ENCODE results near the gene FLT1.

The FLT1 gene

GRCh38 chr13:28408863-28409262, 86.1 kb downstream of the FLT1 start:
- H3K36me3 ChIP-seq, result no peaks in the 10 kb centered on the region
- H3K4me3 ChIP-seq, result no peak overlapping the region
- no peaks in the 10 kb centered on the region for H3K27me3 ChIP-seq
- TF ChIP-seq, protein P1, sequence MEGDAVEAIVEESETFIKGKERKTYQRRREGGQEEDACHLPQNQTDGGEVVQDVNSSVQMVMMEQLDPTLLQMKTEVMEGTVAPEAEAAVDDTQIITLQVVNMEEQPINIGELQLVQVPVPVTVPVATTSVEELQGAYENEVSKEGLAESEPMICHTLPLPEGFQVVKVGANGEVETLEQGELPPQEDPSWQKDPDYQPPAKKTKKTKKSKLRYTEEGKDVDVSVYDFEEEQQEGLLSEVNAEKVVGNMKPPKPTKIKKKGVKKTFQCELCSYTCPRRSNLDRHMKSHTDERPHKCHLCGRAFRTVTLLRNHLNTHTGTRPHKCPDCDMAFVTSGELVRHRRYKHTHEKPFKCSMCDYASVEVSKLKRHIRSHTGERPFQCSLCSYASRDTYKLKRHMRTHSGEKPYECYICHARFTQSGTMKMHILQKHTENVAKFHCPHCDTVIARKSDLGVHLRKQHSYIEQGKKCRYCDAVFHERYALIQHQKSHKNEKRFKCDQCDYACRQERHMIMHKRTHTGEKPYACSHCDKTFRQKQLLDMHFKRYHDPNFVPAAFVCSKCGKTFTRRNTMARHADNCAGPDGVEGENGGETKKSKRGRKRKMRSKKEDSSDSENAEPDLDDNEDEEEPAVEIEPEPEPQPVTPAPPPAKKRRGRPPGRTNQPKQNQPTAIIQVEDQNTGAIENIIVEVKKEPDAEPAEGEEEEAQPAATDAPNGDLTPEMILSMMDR (IDR thresholded peaks at IDR 0.05), result no peak
- H3K9me3 ChIP-seq, result no peaks in the 10 kb centered on the region
- no peak for DNase-seq
- H3K4me1 ChIP-seq, result no peaks in the 10 kb centered on the region
- intact Hi-C loops (cut with DNase I; ENCODE audit: low total_unique reads), result no loop called here
- H3K27ac ChIP-seq, result no peak overlapping the region

DNA sequence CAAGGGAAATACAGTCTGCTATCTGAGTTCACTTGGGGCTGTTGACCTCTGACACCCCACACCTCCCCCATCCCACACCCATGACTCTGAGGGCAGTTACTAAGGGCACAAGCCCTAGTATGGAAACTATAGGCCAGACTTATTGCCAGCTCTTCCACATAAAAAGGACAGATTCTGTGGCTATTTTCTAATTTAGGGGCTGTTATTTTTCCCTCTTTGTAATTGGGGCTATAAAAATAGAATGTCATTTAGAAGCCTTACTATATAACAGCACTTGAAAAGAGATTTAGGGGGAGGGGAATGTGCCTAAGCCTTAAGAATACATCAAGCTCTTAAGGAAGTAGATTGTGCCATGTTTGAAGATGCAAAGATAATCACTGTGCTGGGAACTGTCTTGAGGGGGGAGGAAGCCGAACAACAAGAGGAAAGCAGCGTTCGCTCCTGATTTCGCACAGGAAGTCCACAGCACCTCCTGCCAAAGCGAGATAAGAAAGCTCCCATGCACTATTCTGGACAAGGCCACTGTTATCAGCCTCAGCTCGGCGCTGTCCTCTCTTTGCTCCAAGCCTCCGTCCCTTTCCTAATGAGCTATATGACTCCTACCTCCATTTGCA, 86.6 kb downstream of the FLT1 start:
- intact Hi-C loops (cut with DNase I; ENCODE audit: low total_unique reads), result no loop called here
- H3K36me3 ChIP-seq, result no peaks in the 10 kb centered on the region
- H3K27ac ChIP-seq, result no peak overlapping the region
- H3K4me1 ChIP-seq, result no peaks in the 10 kb centered on the region
- no peaks in the 10 kb centered on the region for H3K9me3 ChIP-seq
- H3K4me3 ChIP-seq, result no peak overlapping the region
- no peaks in the 10 kb centered on the region for H3K27me3 ChIP-seq
- TF ChIP-seq, protein P1 (IDR thresholded peaks at IDR 0.05), result no peak
- peak in 1 of 2 donors; percentile 47 for DNase-seq

DNA sequence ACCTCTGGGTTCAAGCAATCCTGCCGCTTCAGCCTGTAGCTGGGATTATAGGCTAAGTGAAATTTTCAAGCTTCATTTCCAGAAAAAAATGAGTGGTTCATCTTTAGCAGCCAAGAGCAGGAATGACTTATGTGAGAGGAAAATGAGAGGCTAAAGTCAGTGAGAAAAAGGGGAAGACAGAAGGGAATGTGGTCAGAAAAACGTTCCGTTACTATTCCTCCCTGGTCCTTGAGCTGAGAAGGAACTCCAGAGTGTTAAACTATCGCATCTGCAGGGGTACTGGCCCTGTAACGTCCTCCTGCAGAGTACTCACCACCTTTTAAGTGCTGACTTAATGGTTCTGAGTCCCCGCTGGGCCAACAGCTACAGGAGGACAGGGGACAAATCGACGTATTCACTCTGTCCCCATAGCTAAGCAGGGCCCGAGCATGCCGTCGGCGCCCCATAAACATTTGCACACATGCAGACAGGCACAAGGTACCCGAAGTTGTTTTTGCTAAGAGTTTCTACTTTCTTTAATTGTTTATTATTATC, 88.1 kb downstream of the FLT1 start:
- TF ChIP-seq, protein P1 (IDR thresholded peaks at IDR 0.05), result no peak
- intact Hi-C loops (cut with DNase I; ENCODE audit: low total_unique reads), result no loop called here

DNA sequence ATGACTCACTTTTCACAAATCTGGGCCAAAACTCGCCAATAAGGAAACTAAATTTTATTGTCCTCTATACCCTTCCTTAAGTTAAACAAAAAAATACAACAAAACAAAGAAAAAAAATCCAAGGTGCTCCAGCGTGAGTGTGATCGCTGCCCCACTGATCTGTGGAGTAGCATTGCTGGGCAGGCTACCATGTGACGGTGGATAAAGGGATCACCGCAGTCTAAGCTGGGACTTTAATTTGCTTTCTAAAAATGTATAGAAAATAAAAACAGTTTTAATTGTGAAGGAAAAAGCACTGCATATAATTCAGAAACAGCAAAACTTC, 92.9 kb downstream of the FLT1 start:
- H3K4me1 ChIP-seq, result peaks cover 0 to 4% (median 0%) of the 10 kb centered on the region in 4 donors
- H3K4me3 ChIP-seq, result no peak overlapping the region
- no peaks in the 10 kb centered on the region for H3K36me3 ChIP-seq
- TF ChIP-seq, protein P1 (IDR thresholded peaks at IDR 0.05), result no peak
- H3K9me3 ChIP-seq, result no peaks in the 10 kb centered on the region
- H3K27ac ChIP-seq, result no peak overlapping the region
- H3K27me3 ChIP-seq, result no peaks in the 10 kb centered on the region
- intact Hi-C loops (cut with DNase I; ENCODE audit: low total_unique reads), result no loop called here
- DNase-seq, result no peak

More for the DNA sequence above, 88.1 kb downstream of the FLT1 start:
- Histone ChIP-seq H3K27me3 (no peaks in the 10 kb centered on the region), H3K27ac (no peak overlapping the region), H3K36me3 (no peaks in the 10 kb centered on the region), H3K4me3 (no peak overlapping the region), H3K4me1 (no peaks in the 10 kb centered on the region), H3K9me3 (no peaks in the 10 kb centered on the region)
- DNase-seq, result no peak

DNA sequence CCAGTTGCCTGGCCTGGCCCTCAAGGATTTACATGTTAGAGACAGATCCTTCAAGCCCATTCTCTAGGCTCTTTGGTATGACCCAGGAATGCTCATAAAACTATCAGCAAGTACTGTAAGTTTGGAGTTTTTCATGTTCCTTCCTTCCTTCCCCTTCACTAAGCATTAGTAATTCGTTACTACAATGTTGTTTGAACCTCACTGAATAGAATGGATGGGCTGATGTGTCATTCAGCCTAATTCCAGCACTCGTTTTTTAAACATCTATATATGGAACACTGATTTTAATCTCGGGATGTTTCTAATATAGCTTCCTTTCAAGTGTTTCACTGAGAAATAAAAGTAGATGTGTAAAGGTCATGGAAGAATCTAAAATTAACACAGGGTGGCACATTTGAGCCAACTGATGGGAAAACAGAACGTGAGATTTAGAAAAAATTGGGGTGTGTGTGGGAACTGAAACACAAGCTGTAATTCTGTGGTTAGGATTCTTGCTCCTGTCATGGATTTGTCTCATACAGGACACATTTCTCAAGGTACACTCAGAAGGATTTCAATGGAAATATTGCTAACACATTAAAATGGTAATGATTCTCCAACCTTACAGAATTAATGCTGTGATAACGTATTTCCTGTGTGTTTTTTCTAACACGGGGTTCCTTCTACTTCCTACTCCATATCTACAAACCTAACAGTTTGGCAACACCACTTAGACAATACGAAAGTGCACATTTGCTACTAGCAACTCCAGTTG, 93.4 kb downstream of the FLT1 start:
- Histone ChIP-seq H3K27ac (no peak overlapping the region), H3K27me3 (no peaks in the 10 kb centered on the region), H3K9me3 (no peaks in the 10 kb centered on the region), H3K4me3 (no peak overlapping the region), H3K36me3 (no peaks in the 10 kb centered on the region), H3K4me1 (peaks cover 0 to 4% (median 0%) of the 10 kb centered on the region in 4 donors)
- DNase-seq, result no peak
- TF ChIP-seq, protein P1 (IDR thresholded peaks at IDR 0.05), result no peak
- intact Hi-C loops (cut with DNase I; ENCODE audit: low total_unique reads), result no loop called here

Measured in tibial artery (tissue), 4 donors.